ENCODE results near the gene RNF207. TPM values are rescaled to one million over a fixed set of nuclear protein-coding genes. Genes with fewer than 3 reads are reported as not detected.

Gene RNF207
- total RNA-seq, 1 experiment from 2014 or later, result 95.4 TPM

GRCh38 chr1:6224718-6225117 is 18.8 kb downstream of the RNF207 start:
- ChIA-PET CTCF (no interaction called here), POLR2A (ENCODE audit: unreplicated experiment) (no interaction called here)
- Histone ChIP-seq H3K4me2 (ENCODE audit: low read length) (no peak overlapping the region), H2AFZ (ENCODE audit: low read length) (no peak overlapping the region), H3K27me3 (ENCODE audit: low read length) (no peaks in the 10 kb centered on the region), H3K27ac (ENCODE audit: low read length) (no peak overlapping the region), H3K79me2 (ENCODE audit: low read length) (peaks cover 42% of the 10 kb centered on the region; the same call in 1 of the 2 replicates), H3K4me1 (ENCODE audit: insufficient read depth, low read length) (peaks cover 54% of the 10 kb centered on the region), H3K4me3 (ENCODE audit: low read length) (no peak overlapping the region), H3K9me3 (ENCODE audit: low read length) (no peaks in the 10 kb centered on the region), H4K20me1 (ENCODE audit: low read length) (0 out of 2 replicates have a peak, but pooled peaks cover 12% of the 10 kb centered on the region), H3K36me3 (ENCODE audit: low read depth, low read length) (peaks cover 60% of the 10 kb centered on the region), H3F3A (ENCODE audit: low read length, unreplicated experiment) (peaks cover 20% of the 10 kb centered on the region), H3K9ac (ENCODE audit: low read length) (no peak overlapping the region), H3K9me2 (replicated peaks; ENCODE audit: low read length) (no peaks in the 10 kb centered on the region)
- no peak for TF ChIP-seq EZH2 (IDR thresholded peaks at IDR 0.05; ENCODE audit: low read length, unreplicated experiment)
- 0 out of 2 replicates have a peak, but pooled peaks have one; percentile 10 for TF ChIP-seq CTCF (conservative IDR thresholded peaks at IDR 0.05; ENCODE audit: low read depth, low read length)
- no TSS peak for BruUV-seq (replicated peaks)
- intact Hi-C loops (cut with micrococcal nuclease), result no loop called here
- DNase-seq (peak; percentile 42), ATAC-seq (no peak)

GRCh38 chr1:6225651-6226050 is 19.7 kb downstream of the RNF207 start:
- no peak for ATAC-seq
- ChIA-PET CTCF (interaction anchor here (0.5 kb wide), 1 partner anchor 190 kb away, joined by 4 read pairs; no protein-coding TSS in a partner anchor), POLR2A (ENCODE audit: unreplicated experiment) (no interaction called here)
- Histone ChIP-seq H3K4me3 (ENCODE audit: low read length) (no peak overlapping the region), H3K27ac (ENCODE audit: low read length) (no peak overlapping the region), H3K9ac (ENCODE audit: low read length) (no peak overlapping the region), H4K20me1 (ENCODE audit: low read length) (0 out of 2 replicates have a peak, but pooled peaks cover 12% of the 10 kb centered on the region), H3K9me3 (ENCODE audit: low read length) (no peaks in the 10 kb centered on the region), H3K36me3 (ENCODE audit: low read depth, low read length) (peaks cover 62% of the 10 kb centered on the region), H3K4me2 (ENCODE audit: low read length) (no peak overlapping the region), H2AFZ (ENCODE audit: low read length) (no peak overlapping the region), H3K9me2 (replicated peaks; ENCODE audit: low read length) (no peaks in the 10 kb centered on the region), H3K79me2 (ENCODE audit: low read length) (peaks cover 47% of the 10 kb centered on the region; the same call in 1 of the 2 replicates), H3F3A (ENCODE audit: low read length, unreplicated experiment) (peaks cover 13% of the 10 kb centered on the region), H3K27me3 (ENCODE audit: low read length) (no peaks in the 10 kb centered on the region), H3K4me1 (ENCODE audit: insufficient read depth, low read length) (peaks cover 45% of the 10 kb centered on the region)
- no TSS peak for BruUV-seq (replicated peaks)
- intact Hi-C loops (cut with micrococcal nuclease), result no loop called here
- no peak for DNase-seq
- TF ChIP-seq EZH2 (IDR thresholded peaks at IDR 0.05; ENCODE audit: low read length, unreplicated experiment), result no peak
- TF ChIP-seq CTCF (conservative IDR thresholded peaks at IDR 0.05; ENCODE audit: low read depth, low read length), result no peak
- no peak for TF ChIP-seq EZH2phosphoT487 (IDR thresholded peaks at IDR 0.05; ENCODE audit: borderline replicate concordance, low read length)

GRCh38 chr1:6233376-6233775 is 27.5 kb downstream of the RNF207 start:
- no peak for TF ChIP-seq EZH2phosphoT487 (IDR thresholded peaks at IDR 0.05; ENCODE audit: borderline replicate concordance, low read length)
- TF ChIP-seq EZH2 (IDR thresholded peaks at IDR 0.05; ENCODE audit: low read length, unreplicated experiment), result no peak
- ATAC-seq (no peak), DNase-seq (peak; percentile 58)
- BruUV-seq (replicated peaks), result no TSS peak
- Histone ChIP-seq H3K4me1 (ENCODE audit: insufficient read depth, low read length) (peaks cover 15% of the 10 kb centered on the region), H3K27ac (ENCODE audit: low read length) (no peak overlapping the region), H3K9me2 (replicated peaks; ENCODE audit: low read length) (no peaks in the 10 kb centered on the region), H3K27me3 (ENCODE audit: low read length) (no peaks in the 10 kb centered on the region), H3F3A (ENCODE audit: low read length, unreplicated experiment) (no peaks in the 10 kb centered on the region), H3K9me3 (ENCODE audit: low read length) (no peaks in the 10 kb centered on the region), H3K36me3 (ENCODE audit: low read depth, low read length) (peaks cover 31% of the 10 kb centered on the region), H3K4me2 (ENCODE audit: low read length) (peak overlapping the region; percentile 93), H4K20me1 (ENCODE audit: low read length) (peaks cover 12% of the 10 kb centered on the region), H3K4me3 (ENCODE audit: low read length) (peak overlapping the region; percentile 82; the same call in 1 of the 2 replicates), H3K9ac (ENCODE audit: low read length) (no peak overlapping the region), H2AFZ (ENCODE audit: low read length) (no peak overlapping the region), H3K79me2 (ENCODE audit: low read length) (peaks cover 55% of the 10 kb centered on the region)
- CTCF ChIA-PET, result interaction anchor here (0.8 to 1.2 kb wide), 2 partner anchors 11 to 29 kb away, joined by 4 to 5 read pairs; no protein-coding TSS in a partner anchor
- POLR2A ChIA-PET (ENCODE audit: unreplicated experiment), result no interaction called here
- intact Hi-C loops (cut with micrococcal nuclease), result no loop called here

Data from PC-3 (cell line).